Measurements from ENCODE around the gene SYNE2.
"Not testable (repeated sequence)": the region's sequence is repeated elsewhere in the genome, so short reads cannot be mapped to it uniquely, and the experiment has no call there.

The SYNE2 gene

DNA sequence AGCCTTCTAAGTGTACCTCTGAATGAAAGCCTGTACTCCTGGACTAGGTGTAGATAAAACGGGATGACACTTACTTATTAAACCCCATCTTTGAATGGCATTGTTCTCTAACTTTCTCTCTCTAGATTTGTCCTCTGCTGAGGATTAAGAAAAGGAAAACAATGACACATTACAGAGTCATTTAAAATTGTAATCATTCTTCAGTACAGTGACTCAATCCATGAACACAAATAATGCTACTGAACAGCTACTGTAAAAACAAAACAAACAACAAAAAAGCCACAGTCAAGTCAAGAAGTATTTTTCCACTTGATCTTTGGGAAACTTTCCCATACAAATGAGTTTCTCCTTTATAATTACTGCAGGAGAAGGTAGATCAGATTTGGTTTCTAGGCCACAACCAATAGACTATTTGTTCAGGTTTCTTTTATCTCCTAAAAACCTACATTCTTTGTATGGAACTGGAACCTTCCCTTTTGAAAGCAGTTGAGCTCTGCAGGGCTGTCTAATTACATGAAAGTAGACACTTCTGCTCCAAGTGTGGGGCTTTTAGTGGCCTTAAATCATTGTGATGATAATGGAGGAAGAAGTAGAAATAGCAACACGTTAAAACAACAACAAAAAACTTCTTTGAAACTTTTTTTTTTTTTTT lies 222.3 kb downstream of the SYNE2 start:
- no peak for DNase-seq (ENCODE audit: low read depth in 2 of 2)

DNA sequence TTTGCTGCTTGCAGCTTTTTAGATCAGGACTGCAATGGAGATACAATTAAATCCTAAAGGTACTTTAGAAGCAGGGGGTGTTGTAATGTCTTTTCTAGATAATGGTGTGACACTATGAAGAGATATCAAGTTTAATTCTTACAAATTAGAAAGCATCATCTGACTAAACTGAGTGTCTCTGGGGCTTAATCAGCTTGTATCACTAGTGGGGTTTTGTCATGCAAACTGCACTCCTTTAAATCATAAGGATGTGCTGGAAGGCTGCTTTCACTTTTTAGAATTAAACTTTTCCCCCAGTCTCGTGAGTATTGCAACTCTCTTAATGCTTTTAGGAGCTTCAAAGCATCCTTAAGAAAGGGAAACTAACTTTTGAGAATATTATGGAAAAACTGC lies 222.8 kb downstream of the SYNE2 start:
- DNase-seq (ENCODE audit: low read depth in 2 of 2) = no peak

- DNase-seq (ENCODE audit: low read depth in 2 of 2) = no peak
Observed at GRCh38 chr14:64080452-64080851, 227.6 kb downstream of the SYNE2 start.

DNA sequence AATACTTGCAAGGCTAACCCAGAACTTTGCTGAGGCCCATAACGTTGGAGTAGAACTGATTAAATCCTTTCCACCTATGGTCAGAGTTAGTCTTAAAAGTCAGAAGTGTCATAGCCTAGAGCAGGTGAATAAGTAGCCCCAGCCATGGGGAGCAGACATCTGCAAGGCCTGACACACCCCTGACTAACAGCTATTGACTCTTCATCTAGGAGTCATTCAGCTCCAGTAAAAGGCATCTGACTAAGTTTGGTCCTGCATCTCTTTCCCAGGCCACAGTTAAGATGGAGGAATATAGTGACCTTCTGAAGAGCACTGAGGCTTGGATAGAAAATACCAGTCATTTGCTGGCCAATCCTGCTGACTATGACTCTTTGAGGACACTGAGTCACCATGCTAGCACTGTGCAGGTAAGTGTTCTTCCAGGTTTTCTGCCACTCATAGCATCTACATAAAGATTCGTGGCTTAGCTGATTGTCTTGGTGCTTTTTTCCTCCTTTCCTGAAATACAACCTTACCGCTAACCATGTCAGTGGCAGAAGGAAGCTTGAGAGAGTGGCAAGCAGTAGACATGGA lies 228.5 kb downstream of the SYNE2 start:
- DNase-seq (ENCODE audit: low read depth in 2 of 2) = no peak

- no peak for DNase-seq (ENCODE audit: low read depth in 2 of 2)
Observed at GRCh38 chr14:64082837-64083236, 230.0 kb downstream of the SYNE2 start.

DNA sequence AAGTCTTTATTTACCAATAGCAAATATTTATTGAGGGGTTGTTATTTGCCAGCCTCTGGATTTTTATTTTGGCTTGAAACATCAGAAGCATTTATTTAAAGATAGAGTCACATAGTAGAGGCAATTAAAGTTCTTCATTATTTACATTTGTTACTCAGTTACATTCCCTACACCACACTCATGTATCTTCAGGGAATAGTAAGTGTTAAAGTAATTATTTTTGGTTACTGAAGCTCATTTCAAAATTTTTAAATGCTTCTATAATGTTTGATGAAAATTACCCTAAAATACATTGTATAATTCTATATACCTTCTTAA lies 235.8 kb downstream of the SYNE2 start:
- DNase-seq (ENCODE audit: low read depth in 2 of 2) = no peak

GRCh38 chr14:64089920-64090319 lies 237.1 kb downstream of the SYNE2 start:
- no peak for DNase-seq (ENCODE audit: low read depth in 2 of 2)

- no peak for DNase-seq (ENCODE audit: low read depth in 2 of 2)
Observed at GRCh38 chr14:64091217-64091616, 238.4 kb downstream of the SYNE2 start.

DNA sequence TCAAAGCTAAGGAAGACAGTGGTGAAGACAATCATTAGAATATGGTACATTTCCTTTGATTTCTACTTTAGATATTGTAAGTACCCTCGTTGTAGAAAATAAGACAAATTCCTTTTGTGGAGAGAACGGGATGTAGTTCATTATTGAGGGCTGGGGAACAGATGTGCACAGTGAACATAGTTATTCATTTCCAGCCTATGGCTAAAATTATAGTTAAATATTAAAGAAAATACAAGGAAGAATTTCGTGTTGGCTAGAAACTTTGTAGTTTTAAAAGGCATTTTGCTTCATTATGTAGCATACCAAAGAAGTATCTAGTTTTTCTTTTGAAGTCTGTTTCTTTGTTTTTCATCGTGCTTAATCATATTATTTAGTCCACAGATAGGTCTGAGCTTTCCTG lies 239.5 kb downstream of the SYNE2 start:
- DNase-seq (ENCODE audit: low read depth in 2 of 2) = no peak

GRCh38 chr14:64092940-64093339 lies 240.1 kb downstream of the SYNE2 start:
- DNase-seq (ENCODE audit: low read depth in 2 of 2) = no peak

DNA sequence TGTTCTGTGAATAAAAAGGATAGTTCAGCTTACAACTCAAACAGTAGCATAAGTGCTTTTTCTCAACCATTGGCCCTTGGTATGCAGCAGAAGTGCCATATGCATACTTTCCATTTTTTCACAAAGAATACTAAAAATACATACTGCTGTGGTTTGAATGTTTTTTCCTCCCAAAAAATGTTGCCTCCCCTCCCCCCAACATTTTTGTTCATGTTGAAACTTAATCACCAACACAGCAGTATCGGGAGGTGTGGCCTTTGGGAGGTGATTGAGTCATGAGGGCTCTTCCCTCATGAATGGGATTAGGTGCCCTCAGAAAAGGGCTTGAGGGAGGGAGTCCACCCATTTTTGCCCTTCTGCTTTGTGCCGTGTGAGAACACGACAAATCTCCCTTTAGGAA lies 242.8 kb downstream of the SYNE2 start:
- DNase-seq (ENCODE audit: low read depth in 2 of 2) = no peak

DNA sequence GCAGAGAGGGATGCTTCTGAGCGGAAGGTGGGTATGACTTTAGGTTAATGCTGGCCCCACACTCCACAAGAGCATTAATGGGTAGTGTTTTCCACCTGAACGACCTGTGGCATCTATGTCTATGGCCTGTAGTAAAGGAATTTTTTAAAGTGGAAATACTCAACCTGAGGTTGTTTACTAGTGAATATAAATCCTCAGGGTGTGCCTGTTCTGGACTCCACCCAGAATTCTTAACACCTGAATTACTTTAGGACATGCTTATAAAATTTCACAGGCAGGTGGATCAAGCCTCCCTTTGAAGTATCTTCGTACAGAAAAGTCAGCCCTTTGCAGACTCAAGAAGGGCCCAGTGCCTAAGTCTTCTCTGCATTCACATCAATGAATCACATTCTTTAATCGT lies 245.3 kb downstream of the SYNE2 start:
- no peak for DNase-seq (ENCODE audit: low read depth in 2 of 2)

GRCh38 chr14:64107438-64107837 lies 254.6 kb downstream of the SYNE2 start:
- DNase-seq (ENCODE audit: low read depth in 2 of 2) = no peak

- no peak for DNase-seq (ENCODE audit: low read depth in 2 of 2)
Observed at GRCh38 chr14:64109819-64110554, 257.2 kb downstream of the SYNE2 start.

- no peak for DNase-seq (ENCODE audit: low read depth in 2 of 2)
Observed at GRCh38 chr14:64110802-64111201, 258.0 kb downstream of the SYNE2 start.

- DNase-seq (ENCODE audit: low read depth in 2 of 2) = no peak
Observed at GRCh38 chr14:64112867-64113678, 260.3 kb downstream of the SYNE2 start.

DNA sequence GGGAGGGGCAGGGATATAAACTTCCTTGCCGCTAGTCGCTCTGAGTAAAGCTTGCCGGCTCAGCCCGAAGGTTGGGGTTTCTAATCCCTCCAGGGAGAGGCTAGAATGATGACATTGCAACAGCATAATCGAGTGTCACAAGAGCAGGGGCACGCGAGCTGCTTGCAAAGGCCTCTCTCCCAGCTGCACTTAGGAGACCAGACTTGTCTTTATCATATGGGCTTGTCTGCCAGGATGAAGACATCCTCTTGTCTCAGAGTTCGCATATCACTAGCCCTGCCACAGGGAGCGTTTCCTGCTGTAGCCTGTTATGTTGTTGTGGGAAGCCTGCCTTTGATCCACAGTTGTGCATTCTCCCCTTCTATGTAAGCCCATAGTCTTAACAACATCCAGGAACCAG lies 261.4 kb downstream of the SYNE2 start:
- no peak for DNase-seq (ENCODE audit: low read depth in 2 of 2)

- DNase-seq (ENCODE audit: low read depth in 2 of 2) = no peak
Observed at GRCh38 chr14:64114796-64115195, 262.0 kb downstream of the SYNE2 start.

GRCh38 chr14:64115401-64115800 lies 262.6 kb downstream of the SYNE2 start:
- DNase-seq (ENCODE audit: low read depth in 2 of 2) = no peak

GRCh38 chr14:64117671-64118402 lies 265.0 kb downstream of the SYNE2 start:
- no peak for DNase-seq (ENCODE audit: low read depth in 2 of 2)

DNA sequence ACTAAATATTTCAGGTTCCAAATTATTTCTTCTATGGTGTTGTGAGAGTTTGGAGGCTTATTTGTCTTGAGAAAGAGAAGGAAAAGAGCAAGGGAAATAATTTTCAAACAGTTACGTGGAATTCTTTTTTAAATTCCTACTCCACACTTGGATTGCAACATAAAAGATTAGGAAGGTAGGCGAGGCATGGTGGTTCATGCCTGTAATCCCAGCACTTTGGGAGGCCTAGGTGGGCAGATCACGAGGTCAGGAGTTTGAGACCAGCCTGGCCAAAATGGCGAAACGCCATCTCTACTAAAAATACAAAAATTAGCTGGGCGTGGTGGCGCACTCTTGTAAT lies 265.6 kb downstream of the SYNE2 start:
- DNase-seq (ENCODE audit: low read depth in 2 of 2) = not testable (repeated sequence)

DNA sequence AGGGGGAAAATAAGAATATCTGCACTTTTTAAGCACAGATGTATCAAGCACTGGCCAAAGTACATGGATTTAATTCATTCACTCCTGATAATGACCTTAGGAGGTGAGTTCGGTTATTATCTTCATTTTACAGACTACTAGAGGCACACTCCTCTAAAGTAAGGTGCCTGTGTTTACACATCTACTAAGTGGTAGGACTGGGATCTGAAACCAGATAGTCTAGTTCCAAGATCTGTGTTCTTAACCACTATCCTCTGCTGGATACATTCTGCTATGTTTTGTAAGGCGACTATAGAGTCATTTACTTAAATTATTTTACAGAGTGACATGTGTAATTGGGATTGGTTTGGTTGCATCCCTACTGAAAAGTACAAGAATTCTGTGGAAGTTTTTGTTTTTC lies 266.1 kb downstream of the SYNE2 start:
- DNase-seq (ENCODE audit: low read depth in 2 of 2) = no peak

Data from stimulated activated CD4-positive, alpha-beta T cell treated with anti-CD3 and anti-CD28 coated beads, Interleukin-1b, Interleukin-23, amount 100 ng/mL, for 1 hour (primary cell).